Activated naive CD8-positive, alpha-beta T cell treated with anti-CD3 and anti-CD28 coated beads, Interleukin-2, amount 50 U/mL, for 24 hours (primary cell): ENCODE results near the gene MGAT5B.

Experiments used
- ATAC-seq: fragments of 150-1000 bp; cut with Tn5 transposase; one replicate; pipeline ENCODE4 v1.10.0; 2021
- DNase-seq: peaks from one replicate; pipeline ENCODE4 v3.0.0; 2021
- H3K27ac Mint-ChIP-seq: one replicate; pipeline ENCODE4 v1.8.0; 2021; ENCODE audit warnings: mild to moderate bottlenecking, mixed read lengths
- H3K27me3 Mint-ChIP-seq: one replicate; pipeline ENCODE4 v1.8.0; 2021; ENCODE audit warnings: mixed read lengths
- H3K36me3 Mint-ChIP-seq: one replicate; pipeline ENCODE4 v1.8.0; 2021; ENCODE audit warnings: low read depth, mixed read lengths
- H3K4me1 Mint-ChIP-seq: one replicate; pipeline ENCODE4 v1.8.0; 2021; ENCODE audit warnings: mixed read lengths
- H3K4me3 Mint-ChIP-seq: one replicate; pipeline ENCODE4 v1.8.0; 2021; ENCODE audit warnings: mild to moderate bottlenecking, moderate library complexity, mixed read lengths
- H3K9me3 Mint-ChIP-seq: one replicate; pipeline ENCODE4 v1.8.0; 2021; ENCODE audit warnings: mixed read lengths

MGAT5B gene

DNA sequence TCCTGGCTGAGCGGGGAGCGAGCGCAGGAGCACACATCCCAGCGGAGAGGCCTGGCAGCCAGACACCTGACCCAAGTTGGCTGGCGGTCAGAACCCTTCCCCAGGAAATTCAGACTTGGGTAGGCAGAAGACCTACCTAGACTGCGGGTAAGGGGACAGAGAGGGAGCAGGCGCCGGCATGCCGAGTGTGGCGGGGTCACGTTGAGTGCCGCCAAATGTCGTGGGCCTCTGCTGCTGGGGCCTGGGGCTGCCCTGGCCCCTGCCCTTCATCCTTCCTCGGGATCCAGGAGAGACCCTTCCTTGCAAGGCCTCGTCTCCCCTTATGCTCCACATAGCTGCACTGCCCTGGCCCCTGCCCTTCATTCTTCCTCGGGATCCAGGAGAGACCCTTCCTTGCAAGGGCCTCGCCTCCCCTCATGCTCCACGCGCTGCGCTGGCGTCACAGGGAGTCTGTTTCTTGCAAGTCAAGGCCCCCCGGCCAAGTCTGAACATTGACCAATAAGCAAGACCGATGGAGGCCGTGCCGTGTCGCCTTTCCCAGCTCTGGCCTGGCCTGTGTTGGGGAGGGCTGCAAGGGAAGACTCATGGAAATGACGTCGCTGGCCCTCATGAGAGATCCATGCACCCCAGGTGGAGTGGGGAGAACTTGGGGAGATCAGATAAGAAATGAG lies 47.8 kb downstream of the MGAT5B start:
- Mint-ChIP-seq H3K27ac (no peak overlapping the region), H3K9me3 (no peaks in the 10 kb centered on the region), H3K36me3 (no peaks in the 10 kb centered on the region), H3K4me3 (no peak overlapping the region), H3K4me1 (no peaks in the 10 kb centered on the region), H3K27me3 (no peaks in the 10 kb centered on the region)
- no peak for DNase-seq
- no peak for ATAC-seq

DNA sequence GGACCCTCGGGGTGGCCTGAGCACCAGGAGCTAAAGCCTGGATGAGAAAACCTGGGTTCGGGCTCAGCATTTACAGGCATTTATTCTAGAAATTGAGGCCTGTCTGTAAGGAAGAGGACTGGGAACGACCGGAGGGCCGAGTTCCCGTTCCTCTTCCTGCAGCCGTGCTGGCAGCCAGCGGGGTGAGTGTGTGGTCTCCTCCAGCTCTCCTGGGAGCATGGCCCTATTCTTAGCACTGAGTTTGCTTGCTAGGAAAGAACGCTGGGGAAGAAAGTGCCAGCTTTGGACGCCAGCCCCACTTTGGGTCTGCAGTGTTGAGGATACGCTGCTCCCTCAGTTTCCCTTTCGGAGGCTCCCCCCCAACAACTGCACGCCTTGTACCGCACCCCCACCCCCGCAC lies 49.6 kb downstream of the MGAT5B start:
- ATAC-seq: no peak
- H3K9me3 Mint-ChIP-seq: no peaks in the 10 kb centered on the region
- H3K27me3 Mint-ChIP-seq: no peaks in the 10 kb centered on the region
- H3K27ac Mint-ChIP-seq: no peak overlapping the region
- H3K4me1 Mint-ChIP-seq: no peaks in the 10 kb centered on the region
- no peaks in the 10 kb centered on the region for H3K36me3 Mint-ChIP-seq
- H3K4me3 Mint-ChIP-seq: no peak overlapping the region
- no peak for DNase-seq

DNA sequence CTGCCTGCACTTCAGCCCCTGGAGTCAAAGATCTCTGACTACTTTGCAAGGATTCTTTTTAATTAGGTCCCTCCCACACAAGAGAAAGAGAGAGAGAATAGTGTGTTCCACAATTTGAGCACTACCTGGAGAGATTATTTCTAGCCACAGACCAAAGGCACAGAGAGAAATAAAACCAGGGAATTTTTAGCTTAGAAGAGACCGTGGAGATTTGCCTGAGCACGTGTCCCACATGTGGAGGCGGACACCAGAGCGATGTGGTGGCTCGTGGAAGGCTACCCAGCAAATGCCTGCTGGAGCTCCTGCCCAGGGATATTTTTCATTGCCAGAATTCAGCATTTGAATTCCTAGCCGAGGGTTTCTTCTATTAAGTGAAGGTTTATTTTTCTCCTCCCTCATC lies 50.6 kb downstream of the MGAT5B start:
- Mint-ChIP-seq H3K9me3 (no peaks in the 10 kb centered on the region), H3K27me3 (no peaks in the 10 kb centered on the region), H3K36me3 (no peaks in the 10 kb centered on the region), H3K4me1 (no peaks in the 10 kb centered on the region), H3K27ac (no peak overlapping the region), H3K4me3 (no peak overlapping the region)
- no peak for ATAC-seq
- no peak for DNase-seq

DNA sequence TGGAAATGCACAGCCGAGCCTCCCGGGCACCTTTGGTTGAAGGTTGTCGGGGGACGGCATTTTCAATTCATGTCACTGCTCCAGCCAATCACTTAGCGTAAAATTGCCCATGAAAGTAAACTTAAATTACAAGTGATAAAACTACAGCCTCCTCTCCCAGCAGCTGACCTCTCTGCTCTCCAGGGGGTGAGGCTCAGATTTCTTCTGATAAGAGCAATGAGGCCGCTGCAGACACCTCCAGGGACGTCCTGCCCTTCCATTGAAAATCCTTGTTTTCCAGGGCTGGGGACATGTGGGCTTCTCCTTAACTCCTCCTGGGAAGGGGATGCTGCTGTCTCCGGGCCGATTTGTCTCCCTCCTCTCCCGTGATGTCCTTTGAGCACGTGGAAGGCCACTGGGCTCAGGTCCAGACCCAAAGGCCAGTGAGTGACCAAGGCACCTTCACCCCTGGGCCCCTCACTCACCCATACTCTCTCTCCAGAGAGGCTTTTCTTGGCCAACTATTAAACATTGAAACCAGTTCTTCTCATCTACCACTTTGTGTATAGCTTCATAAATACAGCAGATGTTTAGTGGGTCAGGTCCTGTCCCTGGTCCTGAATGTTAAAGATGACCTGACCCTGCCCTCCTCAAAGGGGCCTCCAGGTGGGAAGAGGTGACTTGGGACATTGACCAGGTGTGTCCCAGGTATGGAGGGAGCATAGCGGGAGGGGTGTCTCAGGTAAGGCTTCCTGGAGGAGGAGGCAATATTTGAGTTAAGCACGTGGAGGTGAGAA lies 52.3 kb downstream of the MGAT5B start:
- no peak overlapping the region for H3K4me3 Mint-ChIP-seq
- H3K4me1 Mint-ChIP-seq: no peaks in the 10 kb centered on the region
- ATAC-seq (no peak), DNase-seq (no peak)
- H3K36me3 Mint-ChIP-seq: no peaks in the 10 kb centered on the region
- H3K27me3 Mint-ChIP-seq: no peaks in the 10 kb centered on the region
- H3K27ac Mint-ChIP-seq: no peak overlapping the region
- no peaks in the 10 kb centered on the region for H3K9me3 Mint-ChIP-seq

DNA sequence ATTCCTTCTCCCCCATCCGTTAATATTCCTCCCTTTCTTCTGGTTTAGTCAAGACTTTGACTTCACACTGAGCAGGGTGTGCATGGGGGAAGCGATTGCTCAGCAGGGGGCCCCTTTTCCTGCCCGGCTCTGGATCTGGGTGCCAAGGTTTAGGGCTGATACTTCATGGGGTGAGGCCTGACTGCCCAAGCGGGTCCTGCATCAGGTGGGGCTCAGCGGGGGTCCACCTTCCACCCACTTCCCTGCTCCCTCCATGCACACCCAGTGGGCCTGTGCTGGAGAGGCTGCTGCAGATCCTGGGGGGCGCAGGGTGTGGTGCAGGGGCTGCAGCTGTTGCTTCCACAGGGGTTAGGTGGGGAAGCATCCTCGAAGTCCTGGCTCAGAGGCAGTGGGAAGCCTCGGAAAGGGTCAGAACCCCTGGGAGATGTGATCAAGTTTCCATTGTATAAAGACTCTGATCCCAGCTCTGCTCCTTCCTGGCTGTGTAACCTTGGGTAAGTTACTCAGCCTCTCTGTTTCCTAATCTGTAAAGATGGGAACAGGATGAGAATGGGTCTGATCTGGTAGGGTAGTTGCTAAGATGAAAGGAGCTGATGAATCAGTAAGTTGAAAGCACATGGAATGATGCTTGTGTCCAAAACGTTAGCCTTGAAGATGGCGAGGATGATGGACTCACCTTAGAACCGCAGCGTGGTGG lies 53.3 kb downstream of the MGAT5B start:
- Mint-ChIP-seq H3K36me3 (no peaks in the 10 kb centered on the region), H3K27me3 (no peaks in the 10 kb centered on the region), H3K27ac (no peak overlapping the region), H3K9me3 (no peaks in the 10 kb centered on the region), H3K4me3 (no peak overlapping the region), H3K4me1 (no peaks in the 10 kb centered on the region)
- no peak for DNase-seq
- no peak for ATAC-seq

DNA sequence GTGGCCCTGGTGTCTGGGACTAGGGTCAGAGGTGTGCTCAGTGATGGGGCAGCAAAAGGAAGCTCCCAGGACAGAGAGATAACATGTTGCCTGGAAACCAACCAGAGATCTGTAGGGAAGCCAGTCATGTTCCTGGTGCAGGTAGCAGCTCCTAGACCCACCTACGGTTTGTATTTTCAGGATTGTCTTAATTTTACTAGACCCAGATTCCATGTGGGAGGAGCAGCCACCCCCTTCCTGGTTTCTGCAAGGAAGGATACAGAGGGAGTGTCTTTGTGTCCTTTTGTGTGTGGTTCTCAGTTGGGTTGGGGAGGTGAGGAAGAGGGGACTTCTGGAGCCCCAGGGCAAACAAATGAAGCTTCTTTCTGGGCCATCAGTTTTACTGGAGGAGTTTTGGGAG lies 53.9 kb downstream of the MGAT5B start:
- DNase-seq (no peak), ATAC-seq (no peak)
- Mint-ChIP-seq H3K27me3 (no peaks in the 10 kb centered on the region), H3K27ac (no peak overlapping the region), H3K4me1 (no peaks in the 10 kb centered on the region), H3K4me3 (no peak overlapping the region), H3K36me3 (no peaks in the 10 kb centered on the region), H3K9me3 (no peaks in the 10 kb centered on the region)

DNA sequence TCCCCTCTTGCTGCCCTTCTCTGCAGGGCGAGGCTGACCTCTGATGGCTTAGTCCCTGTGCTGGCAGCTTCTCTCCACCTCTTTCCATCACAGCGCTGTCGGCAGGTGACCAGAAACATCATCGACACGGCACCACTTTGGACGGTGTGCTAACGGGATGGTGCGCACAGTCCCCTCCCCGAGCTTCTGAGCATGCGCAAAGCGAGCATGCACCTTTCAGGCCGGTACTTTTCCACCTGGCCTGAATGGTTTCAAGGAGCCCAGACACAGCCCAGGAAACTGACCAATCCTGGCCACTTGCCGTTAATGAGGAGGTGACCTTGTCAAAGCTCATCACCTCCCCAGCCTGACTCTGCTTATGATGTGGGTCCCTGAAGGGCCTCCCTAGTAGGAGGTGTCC lies 54.8 kb downstream of the MGAT5B start:
- no peak overlapping the region for H3K27ac Mint-ChIP-seq
- H3K27me3 Mint-ChIP-seq: no peaks in the 10 kb centered on the region
- ATAC-seq (no peak), DNase-seq (no peak)
- no peak overlapping the region for H3K4me3 Mint-ChIP-seq
- H3K4me1 Mint-ChIP-seq: no peaks in the 10 kb centered on the region
- no peaks in the 10 kb centered on the region for H3K36me3 Mint-ChIP-seq
- no peaks in the 10 kb centered on the region for H3K9me3 Mint-ChIP-seq

DNA sequence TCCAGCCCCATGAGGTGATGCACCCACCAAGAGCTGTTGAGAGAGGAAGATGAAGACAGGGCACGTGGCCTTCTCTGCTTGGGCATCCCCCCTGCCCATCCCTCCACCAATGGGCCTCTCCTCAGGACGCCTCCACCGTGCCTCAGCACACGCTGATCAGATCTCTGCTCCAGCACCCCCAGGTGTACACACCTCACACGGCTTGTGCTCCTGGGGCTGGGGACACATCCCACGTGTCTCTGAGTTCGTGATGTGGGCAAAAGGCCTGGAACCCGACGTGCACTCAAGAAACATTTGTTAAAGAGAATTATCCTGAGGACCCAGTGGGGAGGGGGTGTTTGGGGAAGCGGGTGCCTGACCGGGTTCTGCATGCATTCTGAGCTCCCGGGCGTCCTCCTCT lies 55.3 kb downstream of the MGAT5B start:
- ATAC-seq: no peak
- no peak overlapping the region for H3K4me3 Mint-ChIP-seq
- no peaks in the 10 kb centered on the region for H3K9me3 Mint-ChIP-seq
- H3K36me3 Mint-ChIP-seq: no peaks in the 10 kb centered on the region
- H3K27ac Mint-ChIP-seq: no peak overlapping the region
- H3K4me1 Mint-ChIP-seq: no peaks in the 10 kb centered on the region
- DNase-seq: no peak
- H3K27me3 Mint-ChIP-seq: no peaks in the 10 kb centered on the region

DNA sequence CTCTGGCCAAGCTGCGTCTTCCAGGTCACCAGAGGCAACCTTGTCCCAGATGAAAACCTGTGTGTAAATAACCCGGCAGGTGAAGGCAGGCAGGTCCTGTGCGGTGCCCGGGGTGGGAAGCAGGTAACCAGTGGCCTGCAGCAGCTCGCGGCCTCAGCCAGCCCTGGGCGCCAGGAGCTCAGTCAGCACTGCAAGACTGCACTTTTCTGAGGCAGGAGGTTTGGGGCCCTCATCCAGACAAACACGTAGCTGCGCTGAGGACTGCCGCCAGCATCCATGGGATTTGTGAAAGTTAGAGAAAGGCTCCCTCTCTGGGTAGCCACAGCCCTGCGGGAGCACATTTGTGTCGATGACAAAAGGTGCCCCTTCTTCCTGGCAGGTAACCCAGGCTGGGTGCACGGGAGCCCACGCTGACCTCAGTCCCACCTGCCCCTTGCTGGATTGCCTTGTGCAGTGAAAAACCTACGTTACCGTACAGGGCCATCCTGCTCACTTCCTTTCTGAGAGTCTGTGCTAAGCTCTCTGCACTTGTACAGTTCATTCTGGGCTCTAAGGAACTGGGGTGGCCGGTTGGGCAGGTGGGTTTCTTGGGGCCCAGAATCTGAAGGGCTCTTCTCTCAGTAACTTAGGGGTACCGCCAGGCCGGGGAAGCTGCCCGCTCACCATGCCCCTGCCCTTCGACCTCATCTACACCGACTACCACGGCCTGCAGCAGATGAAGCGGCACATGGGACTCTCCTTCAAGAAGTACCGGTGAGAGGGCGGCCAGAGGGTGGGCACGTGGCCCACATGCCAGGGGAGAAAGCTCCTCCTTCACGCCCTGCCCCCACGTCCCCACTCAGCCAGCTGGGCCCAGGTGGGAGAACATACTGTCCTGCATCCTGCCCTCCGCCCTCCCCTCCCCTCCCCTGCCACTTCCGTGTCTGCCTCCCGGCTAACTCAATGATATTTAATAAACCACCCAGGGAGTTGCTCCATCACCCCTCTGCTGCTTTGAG lies 56.4 kb downstream of the MGAT5B start:
- no peak for ATAC-seq
- Mint-ChIP-seq H3K4me3 (no peak overlapping the region), H3K27ac (no peak overlapping the region), H3K9me3 (no peaks in the 10 kb centered on the region), H3K4me1 (no peaks in the 10 kb centered on the region), H3K27me3 (no peaks in the 10 kb centered on the region), H3K36me3 (no peaks in the 10 kb centered on the region)
- DNase-seq: no peak

DNA sequence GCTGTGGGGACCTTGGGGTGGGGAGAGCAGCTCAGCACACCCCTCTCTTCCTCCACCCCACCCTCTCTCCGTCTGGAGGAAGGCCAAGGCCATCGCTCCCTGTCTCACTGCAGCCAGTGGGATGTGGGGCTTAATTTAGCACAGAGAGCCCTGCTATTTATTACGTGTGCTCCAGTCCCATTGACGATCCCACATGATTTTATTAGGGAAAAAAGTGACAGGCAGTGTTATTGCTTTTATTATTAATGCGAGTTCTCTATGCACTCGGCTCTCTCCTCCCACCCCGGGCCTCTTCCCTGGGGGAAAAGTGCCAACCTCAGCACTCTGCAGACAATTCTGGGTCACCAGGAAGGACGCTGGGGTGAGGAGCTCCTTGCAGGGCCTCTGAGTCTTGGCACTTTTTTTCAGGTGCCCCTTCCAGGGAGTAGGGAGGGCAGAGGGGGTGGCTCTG lies 57.3 kb downstream of the MGAT5B start:
- no peak overlapping the region for H3K27ac Mint-ChIP-seq
- H3K4me3 Mint-ChIP-seq: no peak overlapping the region
- ATAC-seq (no peak), DNase-seq (no peak)
- no peaks in the 10 kb centered on the region for H3K27me3 Mint-ChIP-seq
- no peaks in the 10 kb centered on the region for H3K4me1 Mint-ChIP-seq
- H3K9me3 Mint-ChIP-seq: no peaks in the 10 kb centered on the region
- H3K36me3 Mint-ChIP-seq: no peaks in the 10 kb centered on the region

DNA sequence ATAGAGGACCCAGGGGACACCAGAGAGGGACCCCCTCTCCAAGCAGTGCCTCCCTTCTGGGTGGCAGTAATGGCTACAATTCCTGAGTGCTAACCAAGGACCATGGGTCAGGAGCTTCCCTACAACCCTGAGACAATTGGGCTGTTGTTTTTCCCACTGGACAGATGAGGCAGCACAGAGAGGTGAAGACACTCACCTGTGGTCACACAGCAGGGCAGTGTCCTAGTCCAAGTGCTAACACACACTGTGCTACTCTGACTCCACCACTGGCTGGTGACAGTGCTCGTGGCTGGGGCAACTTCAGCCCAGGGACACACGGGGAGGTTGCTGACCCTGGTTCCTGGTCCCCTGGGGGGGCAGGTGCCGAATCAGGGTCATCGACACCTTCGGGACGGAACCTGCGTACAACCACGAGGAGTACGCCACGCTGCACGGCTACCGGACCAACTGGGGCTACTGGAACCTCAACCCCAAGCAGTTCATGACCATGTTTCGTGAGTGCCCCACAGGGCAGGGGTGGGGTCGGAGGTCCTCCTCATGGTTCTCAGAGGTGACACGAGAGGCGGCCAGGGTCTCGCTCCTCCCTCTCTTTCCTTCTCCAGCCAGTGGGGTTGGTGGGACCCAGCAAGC lies 58.1 kb downstream of the MGAT5B start:
- DNase-seq (no peak), ATAC-seq (no peak)
- Mint-ChIP-seq H3K4me1 (no peaks in the 10 kb centered on the region), H3K9me3 (no peaks in the 10 kb centered on the region), H3K4me3 (no peak overlapping the region), H3K36me3 (no peaks in the 10 kb centered on the region), H3K27me3 (no peaks in the 10 kb centered on the region), H3K27ac (no peak overlapping the region)

DNA sequence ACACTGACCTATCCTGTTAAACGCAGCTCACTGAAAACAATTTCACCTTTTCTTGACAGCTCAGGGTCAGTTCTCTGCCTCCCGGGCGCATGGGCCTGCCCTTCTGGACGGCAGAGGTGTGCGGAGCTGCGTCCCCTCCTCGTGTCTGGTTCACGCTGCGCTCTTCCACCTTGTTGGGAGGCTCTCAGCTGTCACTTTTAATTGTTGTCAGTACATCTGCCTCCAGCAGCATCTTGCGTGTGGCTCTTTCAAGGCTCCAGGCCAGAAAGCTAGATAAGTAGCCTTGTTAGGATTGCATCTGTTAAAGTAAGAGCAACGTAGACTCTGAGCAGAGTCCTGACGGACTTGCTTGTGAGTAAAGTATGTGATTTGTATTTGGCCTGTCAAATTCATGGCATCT lies 59.4 kb downstream of the MGAT5B start:
- no peak overlapping the region for H3K4me3 Mint-ChIP-seq
- no peaks in the 10 kb centered on the region for H3K9me3 Mint-ChIP-seq
- ATAC-seq (no peak), DNase-seq (no peak)
- H3K27ac Mint-ChIP-seq: no peak overlapping the region
- no peaks in the 10 kb centered on the region for H3K36me3 Mint-ChIP-seq
- H3K4me1 Mint-ChIP-seq: no peaks in the 10 kb centered on the region
- H3K27me3 Mint-ChIP-seq: no peaks in the 10 kb centered on the region

DNA sequence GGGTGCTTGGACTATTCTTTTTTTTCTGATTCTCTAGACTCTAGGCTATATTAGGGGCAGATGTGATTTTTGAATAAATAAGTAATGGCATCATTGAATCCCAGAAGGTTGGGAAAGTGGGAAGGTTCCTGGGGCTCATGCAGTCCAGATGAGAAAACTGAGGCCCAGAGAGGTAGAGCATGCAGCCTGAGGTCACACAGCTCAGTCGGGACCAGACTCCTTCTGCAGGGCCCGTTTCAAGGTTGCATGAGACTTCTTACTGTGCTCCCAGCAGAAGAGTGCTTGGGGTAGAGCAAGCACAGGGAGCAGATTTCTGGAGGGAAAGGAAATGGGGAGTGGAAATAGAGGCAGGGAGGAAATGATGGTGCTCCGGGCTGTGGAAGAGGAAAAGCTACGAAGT lies 59.8 kb downstream of the MGAT5B start:
- no peak overlapping the region for H3K4me3 Mint-ChIP-seq
- H3K9me3 Mint-ChIP-seq: no peaks in the 10 kb centered on the region
- H3K27ac Mint-ChIP-seq: no peak overlapping the region
- H3K27me3 Mint-ChIP-seq: no peaks in the 10 kb centered on the region
- no peak for DNase-seq
- no peak for ATAC-seq
- no peaks in the 10 kb centered on the region for H3K36me3 Mint-ChIP-seq
- no peaks in the 10 kb centered on the region for H3K4me1 Mint-ChIP-seq

DNA sequence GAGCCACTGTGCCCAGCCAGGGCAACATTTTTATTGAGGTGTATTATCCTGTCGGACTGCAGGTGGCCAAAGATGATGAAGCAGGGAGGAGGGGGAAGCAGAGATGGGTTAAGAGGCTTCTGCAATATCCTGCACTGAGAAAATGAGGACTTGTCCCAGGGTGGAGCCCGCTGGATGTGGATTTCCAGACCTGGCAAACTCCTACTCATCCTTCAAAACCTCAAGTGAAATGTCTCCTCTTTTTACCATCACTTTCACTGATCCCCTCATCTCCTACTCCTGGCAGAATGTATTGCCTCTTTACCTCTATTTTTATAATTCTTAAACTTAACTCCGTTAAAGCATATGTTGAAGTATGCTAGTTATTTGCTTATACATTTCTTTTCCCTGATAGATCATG lies 60.9 kb downstream of the MGAT5B start:
- Mint-ChIP-seq H3K27me3 (no peaks in the 10 kb centered on the region), H3K36me3 (no peaks in the 10 kb centered on the region), H3K4me1 (no peaks in the 10 kb centered on the region), H3K4me3 (no peak overlapping the region), H3K27ac (no peak overlapping the region), H3K9me3 (no peaks in the 10 kb centered on the region)
- ATAC-seq: no peak
- no peak for DNase-seq
